HG03175 (cell line): ENCODE data around the gene ARHGEF6.

Experiments
- ATAC-seq: cut with Tn5 transposase; IDR thresholded peaks from one replicate; pipeline ENCODE4 v1.9.1; 2021; ENCODE audit warnings: mild to moderate bottlenecking, moderate library complexity; ENCODE audit not compliant: unreplicated experiment

The ARHGEF6 gene

GRCh38 chrX:136652822-136653723 is 127.7 kb downstream of the ARHGEF6 start:
- ATAC-seq: no peak

GRCh38 chrX:136650811-136651210 is 129.9 kb downstream of the ARHGEF6 start:
- ATAC-seq: no peak

GRCh38 chrX:136647677-136648360 is 132.9 kb downstream of the ARHGEF6 start, which contains the start of gene CD40LG:
Gene CD40LG (plus strand): TSS chrX:136648158. CDS start chrX:136648249, 91 bp downstream.
- no peak for ATAC-seq

GRCh38 chrX:136646602-136647239 is 134.0 kb downstream of the ARHGEF6 start:
- no peak for ATAC-seq

- no peak for ATAC-seq
These were observed 137.5 kb downstream of the ARHGEF6 start for GRCh38 chrX:136643243-136643642.

GRCh38 chrX:136639506-136640176 is 141.1 kb downstream of the ARHGEF6 start:
- ATAC-seq: no peak

- no peak for ATAC-seq
These were observed 144.6 kb downstream of the ARHGEF6 start for GRCh38 chrX:136636121-136636520.

- peak; percentile 88 for ATAC-seq
These were observed 145.5 kb downstream of the ARHGEF6 start for GRCh38 chrX:136635235-136635634.

- no peak for ATAC-seq
These were observed 149.9 kb downstream of the ARHGEF6 start for GRCh38 chrX:136630881-136631280.

GRCh38 chrX:136629084-136629750 is 151.5 kb downstream of the ARHGEF6 start:
- no peak for ATAC-seq

GRCh38 chrX:136627409-136627808 is 153.3 kb downstream of the ARHGEF6 start:
- no peak for ATAC-seq

GRCh38 chrX:136626891-136627290 is 153.8 kb downstream of the ARHGEF6 start:
- ATAC-seq: no peak

GRCh38 chrX:136626237-136626636 is 154.5 kb downstream of the ARHGEF6 start:
- ATAC-seq: no peak

- no peak for ATAC-seq
These were observed 155.5 kb downstream of the ARHGEF6 start for GRCh38 chrX:136625246-136625645.

GRCh38 chrX:136623396-136623795 is 157.3 kb downstream of the ARHGEF6 start:
- no peak for ATAC-seq

GRCh38 chrX:136622568-136622967 is 158.2 kb downstream of the ARHGEF6 start:
- ATAC-seq: no peak

GRCh38 chrX:136620780-136621179 is 160.0 kb downstream of the ARHGEF6 start:
- ATAC-seq: no peak

GRCh38 chrX:136619899-136620505 is 160.7 kb downstream of the ARHGEF6 start:
- no peak for ATAC-seq

GRCh38 chrX:136616987-136617685 is 163.6 kb downstream of the ARHGEF6 start:
- peak; percentile 93 for ATAC-seq
